Stimulated activated CD4-positive, alpha-beta T cell treated with anti-CD3 and anti-CD28 coated beads, Interleukin-4, amount 100 ng/mL, for 1 hour (primary cell): ENCODE data around the gene MAPKAPK5.
"Not testable (repeated sequence)": the region's sequence is repeated elsewhere in the genome, so short reads cannot be mapped to it uniquely, and the experiment has no call there.

Experiments used
- DNase-seq: peaks from one replicate; pipeline ENCODE4 v3.0.0-alpha.2; 2020

The MAPKAPK5 gene

DNA sequence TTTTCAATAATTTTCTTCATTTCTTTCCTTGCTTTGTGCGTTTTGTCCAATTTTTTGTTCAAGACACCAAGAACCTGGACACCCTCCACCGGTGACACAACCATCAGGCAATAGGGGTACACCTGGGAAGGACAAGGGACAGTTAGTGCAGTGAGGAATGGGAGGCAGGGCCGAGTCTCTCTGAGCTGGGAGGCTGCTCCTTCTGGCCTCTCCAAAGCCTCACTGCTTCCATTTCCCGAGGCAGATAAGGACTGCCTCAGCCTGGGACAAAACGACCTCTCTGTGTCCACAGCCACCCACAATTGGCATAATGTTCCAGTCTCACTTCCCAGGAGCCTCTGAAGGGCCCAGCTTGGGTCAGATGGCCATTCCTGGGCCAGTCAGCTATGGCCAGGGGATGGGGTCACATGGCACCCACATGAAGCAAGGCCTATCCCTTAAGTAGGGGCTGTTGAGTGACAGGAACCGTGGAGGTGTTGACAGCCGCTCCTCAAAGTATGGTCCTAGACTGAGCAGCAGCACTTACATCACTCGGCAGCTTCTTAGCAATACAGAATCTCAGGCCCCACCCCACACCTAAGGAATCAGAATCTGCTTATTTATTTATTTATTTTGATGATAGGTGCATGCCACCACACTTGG is 13.6 kb upstream of the MAPKAPK5 start:
- DNase-seq, result no peak

DNA sequence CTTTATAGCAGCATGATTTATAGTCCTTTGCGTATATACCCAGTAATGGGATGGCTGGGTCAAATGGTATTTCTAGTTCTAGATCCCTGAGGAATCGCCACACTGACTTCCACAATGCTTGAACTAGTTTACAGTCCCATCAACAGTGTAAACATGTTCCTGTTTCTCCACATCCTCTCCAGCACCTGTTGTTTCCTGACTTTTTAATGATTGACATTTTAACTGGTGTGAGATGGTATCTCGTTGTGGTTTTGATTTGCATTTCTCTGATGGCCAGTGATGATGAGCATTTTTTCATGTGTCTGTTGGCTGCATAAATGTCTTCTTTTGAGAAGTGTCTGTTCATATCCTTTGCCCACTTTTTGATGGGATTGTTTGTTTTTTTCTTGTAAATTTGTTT is 12.4 kb upstream of the MAPKAPK5 start:
- DNase-seq, result not testable (repeated sequence)

DNA sequence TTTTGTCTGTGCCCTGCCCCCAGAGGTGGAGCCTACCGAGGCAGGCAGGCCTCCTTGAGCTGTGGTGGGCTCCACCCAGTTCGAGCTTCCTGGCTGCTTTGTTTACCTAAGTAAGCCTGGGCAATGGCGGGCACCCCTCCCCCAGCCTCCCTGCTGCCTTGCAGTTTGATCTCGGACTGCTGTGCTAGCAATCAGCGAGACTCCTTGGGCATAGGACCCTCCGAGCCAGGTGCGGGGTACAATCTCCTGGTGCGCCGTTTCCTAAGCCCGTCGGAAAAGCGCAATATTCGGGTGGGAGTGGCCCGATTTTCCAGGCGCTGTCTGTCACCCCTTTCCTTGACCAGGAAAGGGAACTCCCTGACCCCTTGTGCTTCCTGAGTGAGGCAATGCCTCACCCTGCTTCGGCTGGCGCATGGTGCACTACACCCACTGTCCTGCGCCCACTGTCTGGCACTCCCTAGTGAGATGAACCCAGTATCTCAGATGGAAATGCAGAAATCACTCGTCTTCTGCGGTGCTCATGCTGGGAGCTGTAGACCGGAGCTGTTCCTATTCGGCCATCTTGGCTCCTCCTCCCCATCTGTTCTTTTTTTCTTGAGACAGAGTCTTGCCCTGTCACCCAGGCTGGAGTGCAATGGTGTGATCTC is 7.2 kb upstream of the MAPKAPK5 start:
- DNase-seq, result not testable (repeated sequence)

DNA sequence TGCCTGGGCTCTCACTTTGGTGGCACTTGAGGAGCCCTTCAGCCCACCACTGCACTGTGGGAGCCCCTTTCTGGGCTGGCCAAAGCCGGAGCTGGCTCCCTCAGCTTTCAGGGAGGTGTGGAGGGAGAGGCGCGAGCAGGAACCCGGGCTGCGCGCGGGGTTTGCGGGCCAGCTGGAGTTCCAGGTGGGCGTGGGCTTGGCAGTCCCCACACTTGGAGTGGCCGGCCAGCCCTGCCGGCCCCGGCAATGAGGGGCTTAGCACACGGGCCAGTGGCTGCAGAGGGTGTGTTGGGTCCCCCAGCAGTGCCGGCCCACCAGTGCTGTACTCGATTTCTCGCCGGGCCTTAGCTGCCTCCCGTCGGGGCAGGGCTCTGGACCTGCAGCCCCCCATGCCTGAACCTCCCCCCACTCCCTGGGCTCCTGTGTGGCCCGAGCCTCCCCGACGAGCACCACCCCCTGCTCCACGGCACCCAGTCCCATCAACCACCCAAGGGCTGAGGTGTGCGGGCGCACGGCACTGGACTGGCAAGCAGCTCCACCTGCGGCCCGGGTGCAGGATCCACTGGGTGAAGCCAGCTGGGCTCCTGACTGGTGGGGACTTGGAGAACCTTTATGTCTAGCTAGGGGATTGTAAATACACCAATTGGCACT is 6.4 kb upstream of the MAPKAPK5 start:
- not testable (repeated sequence) for DNase-seq

DNA sequence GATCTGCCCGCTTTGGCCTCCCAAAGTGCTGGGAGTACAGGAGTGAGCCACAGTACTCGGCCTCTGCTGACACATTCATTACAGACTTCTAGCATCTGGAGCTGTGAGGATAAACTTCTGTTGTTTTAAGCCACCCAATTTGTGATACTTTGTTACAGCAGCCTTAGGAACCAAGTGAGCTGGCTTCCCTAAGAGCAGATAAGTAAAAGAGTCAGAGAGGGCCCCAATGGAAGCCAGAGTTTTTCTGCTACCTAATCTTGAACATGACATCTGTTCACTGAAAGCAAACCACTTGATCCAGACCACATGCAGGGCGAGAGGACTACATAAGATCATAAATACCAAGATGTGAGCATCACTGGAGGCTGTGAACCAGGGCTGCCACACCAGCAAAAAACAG is 3.7 kb upstream of the MAPKAPK5 start:
- DNase-seq, result no peak

DNA sequence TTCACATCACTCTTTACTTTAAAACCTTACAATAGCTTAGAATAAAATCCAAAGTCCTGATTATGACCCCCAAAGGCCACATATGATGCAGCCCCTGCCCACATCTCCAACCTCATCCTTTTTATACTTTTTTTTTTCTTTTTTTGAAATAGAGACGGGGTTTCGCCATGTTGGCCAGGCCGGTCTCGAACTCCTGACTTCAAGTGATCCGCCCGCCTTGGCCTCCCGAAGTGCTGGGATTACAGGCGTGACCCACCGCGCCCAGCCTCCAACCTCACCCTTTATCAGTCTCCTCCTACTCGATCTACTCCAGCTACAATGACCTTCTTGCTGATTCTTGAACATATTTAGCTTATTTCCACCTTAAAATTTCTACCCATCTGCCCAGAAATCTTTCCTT is 1.2 kb upstream of the MAPKAPK5 start:
- no peak for DNase-seq

DNA sequence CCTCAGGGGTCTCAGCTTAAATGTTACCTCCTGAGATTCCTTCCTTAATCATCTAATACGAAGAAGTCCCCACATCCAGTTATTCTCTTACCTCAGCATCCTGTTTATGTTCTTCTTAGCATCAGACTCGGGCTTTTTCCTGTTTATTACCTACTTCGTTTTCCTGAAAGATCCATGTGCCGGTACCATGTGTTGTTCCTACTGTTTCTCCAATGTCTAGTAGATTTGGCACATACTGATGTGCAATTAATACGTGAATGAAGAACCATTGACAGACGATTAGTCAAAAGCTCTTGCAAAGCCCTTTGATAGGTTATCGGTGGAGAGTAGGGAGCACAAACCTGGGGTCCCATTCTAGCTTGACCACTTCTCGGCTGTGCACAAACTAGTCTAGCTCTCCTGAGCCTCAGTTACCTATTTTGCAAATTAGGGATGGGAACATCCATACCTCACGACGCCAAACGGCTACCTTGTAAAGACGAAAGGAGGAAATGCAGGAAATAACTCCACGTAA is 735 bp upstream of the MAPKAPK5 start:
- DNase-seq, result no peak

DNA sequence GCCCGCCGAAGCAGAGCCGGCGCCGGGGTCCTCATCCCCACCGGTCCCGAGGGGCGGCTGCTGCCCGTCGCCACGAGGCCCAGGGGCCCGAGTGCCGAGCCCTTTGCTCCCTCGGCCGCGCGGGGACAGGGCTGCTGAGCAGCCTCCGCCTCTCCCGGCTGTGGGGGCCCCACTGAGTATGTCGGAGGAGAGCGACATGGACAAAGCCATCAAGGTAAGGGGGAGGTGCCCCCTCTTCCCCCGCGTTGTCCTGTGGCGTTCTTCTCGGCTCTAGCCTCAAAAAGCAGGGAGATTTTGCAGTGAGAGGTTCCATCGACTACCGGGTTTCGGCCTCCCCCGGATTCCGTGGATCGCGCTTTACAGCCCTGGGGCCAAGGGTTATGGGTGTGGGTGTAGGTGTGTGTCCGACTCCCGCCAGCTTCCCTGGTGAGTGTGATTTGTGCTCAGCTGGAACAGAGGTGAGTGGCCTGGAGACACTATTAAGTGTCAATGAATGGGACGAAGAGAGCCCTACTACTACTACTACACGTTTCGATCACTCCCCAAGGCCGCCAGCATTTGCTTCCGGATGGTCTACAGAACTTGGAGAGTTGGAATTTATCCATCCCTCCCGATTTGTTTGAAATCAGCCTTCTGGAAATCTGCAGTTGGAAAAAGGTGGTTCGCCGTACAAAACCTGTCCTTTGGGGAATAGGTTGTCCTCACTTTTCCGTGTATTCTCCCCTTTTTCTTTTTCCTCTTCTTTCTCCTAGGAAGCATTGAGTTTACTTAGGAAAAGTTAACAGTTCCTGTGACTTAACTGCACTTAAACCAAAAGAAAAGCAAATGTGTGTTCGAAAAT is 748 bp downstream of the MAPKAPK5 start:
- no peak for DNase-seq

DNA sequence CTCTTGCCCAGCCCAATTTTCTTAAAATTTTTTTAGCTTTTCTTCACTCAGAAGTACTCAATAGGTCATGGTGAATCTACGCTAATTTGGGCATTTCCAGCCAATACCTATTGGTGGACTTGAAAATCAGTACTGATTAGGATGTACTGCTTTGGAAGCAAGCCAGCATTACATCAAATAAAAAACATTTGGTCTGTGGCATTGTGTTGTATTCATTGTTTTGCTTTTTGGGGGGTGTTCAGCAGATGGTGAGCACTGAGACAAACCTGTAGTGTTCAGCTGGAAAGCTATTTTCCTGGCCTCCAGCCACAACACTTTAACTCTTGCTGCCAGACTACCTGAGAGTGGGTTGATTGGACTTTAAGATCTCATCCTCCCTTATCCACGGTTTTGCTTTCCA is 4.0 kb downstream of the MAPKAPK5 start:
- DNase-seq, result no peak

DNA sequence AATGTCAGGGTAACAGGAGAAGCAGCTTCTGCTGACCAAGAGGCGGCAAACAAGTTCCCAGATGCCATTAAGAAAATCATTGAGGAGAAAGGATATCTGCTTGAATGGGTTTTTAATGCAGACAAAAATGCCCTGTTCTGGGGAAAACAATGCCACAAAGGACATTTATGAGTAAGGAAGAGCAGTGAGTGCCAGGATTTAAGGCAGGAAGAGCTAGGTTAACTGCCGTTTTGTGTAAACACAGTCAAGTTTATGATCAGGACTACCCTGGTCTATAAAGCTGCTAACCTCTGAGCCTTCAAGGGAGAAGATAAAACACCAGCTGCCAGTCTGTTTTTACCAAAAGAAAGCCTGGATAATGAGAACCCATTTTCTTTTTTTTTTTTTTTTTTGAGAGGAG is 8.5 kb downstream of the MAPKAPK5 start:
- DNase-seq, result no peak

DNA sequence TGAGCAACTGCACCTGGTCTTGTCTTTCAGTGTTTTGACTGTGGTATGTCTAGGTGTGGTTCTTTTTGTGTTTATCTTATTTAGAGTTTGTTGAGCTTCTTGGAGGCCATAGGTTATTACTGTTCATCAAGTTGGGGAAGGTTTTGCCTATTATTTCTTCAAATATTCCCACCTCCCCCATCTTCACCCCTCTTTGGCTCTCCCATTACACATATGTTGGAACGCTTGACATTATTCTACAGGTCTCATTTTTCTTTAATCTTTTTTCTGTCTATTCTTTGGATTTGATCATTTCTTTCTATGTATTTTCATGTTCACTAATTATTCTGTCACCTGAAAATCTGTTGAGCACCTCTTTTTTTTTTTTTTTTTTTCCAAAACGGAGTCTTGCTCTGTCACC is 16.2 kb downstream of the MAPKAPK5 start:
- no peak for DNase-seq

DNA sequence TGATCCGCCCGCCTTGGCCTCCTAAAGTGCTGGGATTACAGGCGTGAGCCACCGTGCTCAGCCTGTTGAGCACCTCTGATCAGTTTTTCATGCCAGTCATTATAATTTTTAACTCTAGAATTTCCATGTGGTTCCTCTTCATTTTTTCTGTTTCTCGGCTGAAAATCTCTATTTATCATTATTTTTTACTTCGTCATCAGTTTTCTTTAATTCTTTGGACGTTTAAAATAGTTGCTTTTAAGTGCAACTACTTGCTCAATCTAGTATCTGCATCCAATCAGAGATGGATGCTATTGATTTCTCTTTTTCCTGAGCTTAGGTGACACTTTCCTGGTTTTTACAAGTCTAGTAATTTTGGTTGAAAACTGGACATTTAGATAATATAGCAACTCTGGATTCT is 16.8 kb downstream of the MAPKAPK5 start:
- DNase-seq, result no peak

DNA sequence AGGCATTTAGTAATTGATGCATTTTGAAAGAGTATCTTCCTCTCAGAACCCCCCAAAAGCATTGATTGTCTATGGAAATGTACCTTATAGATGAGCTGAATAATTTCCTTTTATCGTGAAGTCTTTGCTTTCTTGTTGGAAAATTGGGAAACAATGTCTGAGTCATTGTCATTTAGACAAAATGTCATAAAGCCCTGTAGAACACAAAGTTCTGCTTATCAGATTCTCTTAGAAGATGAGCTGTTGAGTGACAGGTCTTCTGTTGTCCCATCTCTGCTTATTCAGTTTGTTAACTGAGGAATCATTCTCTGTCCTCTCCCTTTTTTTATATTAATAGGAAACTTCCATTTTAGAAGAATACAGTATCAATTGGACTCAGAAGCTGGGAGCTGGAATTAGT is 22.9 kb downstream of the MAPKAPK5 start:
- DNase-seq, result no peak

DNA sequence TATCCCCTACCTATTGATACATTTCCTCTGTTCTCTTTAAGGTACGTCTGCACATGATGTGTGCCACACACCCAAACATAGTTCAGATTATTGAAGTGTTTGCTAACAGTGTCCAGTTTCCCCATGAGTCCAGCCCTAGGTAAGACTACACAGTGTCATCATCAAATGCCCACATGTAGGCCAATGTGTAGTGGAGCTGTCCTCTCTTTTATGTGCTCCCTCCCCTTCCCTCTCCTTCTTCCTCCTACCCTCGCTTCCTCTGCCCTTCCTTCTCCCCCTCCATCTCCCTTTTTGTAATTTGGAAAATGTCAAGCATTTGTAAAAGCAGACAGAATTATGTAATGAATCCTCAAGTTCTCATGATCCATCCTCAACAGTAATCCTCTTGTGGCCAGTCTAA is 25.5 kb downstream of the MAPKAPK5 start:
- DNase-seq, result no peak

DNA sequence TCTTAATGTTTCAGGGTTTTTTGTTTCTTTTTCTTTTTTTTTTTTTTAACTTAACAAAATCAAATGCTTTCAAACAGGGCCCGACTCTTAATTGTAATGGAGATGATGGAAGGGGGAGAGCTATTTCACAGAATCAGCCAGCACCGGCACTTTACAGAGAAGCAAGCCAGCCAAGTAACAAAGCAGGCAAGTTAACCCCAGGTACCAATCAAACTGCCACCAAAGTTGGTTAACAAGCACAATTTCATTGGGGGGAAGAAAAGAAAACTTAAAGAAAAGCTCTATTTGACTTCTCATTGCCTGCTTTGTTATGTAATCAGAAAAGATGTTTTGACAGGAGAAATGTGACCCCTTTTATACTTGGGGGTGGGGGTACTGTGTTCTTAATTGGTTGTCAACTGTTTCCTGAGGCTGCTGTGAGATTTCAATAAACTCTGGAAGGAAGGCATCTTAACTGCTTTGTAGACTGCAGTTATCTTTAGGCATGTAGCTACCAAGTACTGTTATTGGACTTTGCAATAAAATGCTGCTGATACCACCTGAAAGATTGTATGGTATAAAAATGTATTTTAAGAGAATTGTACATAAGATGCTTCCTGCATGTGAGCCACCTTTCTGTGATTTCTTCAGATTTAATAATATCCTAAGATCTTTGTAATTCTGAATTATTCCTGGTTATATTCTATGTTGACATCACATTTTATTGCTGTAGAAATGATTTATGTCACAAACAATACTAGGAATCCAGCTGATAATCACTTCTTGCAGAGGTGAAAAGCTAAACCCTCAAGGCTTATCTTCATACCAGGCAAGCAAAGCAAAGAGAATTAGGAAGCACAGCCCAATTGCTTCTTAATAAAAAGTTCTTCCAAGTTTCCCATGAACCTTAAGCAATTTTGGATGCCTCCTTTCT is 26.9 kb downstream of the MAPKAPK5 start:
- DNase-seq, result no peak

DNA sequence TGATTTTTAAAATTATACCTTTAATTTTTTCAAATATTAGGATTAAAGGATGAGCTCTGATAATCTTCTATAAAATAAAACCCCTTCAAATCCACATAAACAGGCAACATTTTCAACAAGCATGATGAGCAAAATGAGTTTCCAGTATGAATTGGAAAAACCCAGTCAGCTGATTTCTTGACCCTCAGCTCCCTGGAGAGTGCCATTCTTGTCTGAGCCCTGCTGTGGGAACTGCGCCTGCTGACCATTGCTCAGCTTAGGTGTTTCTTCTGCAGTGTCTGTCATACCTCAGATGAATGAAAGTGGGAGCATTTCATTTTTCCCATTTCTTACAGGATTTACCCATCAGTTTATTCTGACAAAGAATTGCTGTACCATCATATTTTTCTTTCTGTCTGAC is 27.6 kb downstream of the MAPKAPK5 start:
- DNase-seq, result no peak

DNA sequence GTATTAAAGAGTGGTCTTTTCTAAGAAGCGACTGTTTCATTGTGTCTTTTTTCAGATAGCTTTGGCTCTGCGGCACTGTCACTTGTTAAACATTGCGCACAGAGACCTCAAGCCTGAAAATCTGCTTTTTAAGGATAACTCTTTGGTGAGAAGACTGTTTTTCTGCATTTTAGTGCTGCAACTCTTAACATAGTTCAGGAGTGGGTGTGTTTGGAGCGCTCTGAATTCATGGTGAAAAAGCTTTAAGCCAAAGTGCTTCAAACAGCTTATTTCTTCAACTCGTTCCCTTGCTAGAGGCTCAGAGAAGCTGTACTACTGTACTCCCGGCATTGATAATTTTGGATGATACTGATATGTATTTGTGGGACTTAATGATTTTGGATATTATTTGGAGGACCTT is 28.2 kb downstream of the MAPKAPK5 start:
- no peak for DNase-seq

DNA sequence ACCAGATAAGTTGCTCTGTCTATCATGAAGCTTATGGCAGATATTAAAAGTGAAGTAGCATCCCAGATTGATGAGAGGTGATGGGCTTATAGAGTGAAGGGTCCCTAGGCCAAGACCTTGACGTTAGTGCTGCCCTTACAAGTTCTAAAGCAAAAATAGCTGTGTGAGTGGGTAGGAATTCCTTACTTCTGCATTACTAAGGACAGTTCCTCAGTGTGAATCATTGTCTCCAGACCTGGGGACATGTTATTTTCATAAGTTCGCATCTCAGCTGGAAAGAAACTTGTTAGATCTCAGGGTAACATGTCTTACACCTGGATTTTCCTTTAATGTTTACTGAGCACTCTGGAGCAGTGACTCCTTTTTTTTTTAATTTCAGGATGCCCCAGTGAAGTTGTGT is 28.7 kb downstream of the MAPKAPK5 start:
- DNase-seq, result no peak

DNA sequence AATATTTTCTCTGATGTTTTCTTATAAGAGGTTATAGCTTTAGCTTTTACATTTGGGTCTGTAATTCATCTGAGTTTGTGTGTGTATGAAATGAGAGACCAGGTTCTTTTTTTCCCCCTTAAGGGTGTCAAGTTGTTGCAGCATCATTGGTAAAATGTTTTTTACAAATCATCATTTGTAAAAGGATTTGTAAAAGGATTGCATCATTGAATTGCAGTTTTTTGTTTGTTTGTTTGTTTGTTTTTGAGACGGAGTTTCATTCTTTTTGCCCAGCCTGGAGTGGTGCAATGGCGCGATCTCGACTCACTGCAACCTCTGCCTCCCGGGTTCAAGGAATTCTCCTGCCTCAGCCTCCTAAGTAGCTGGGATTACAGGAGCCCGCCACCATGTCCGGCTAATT is 31.1 kb downstream of the MAPKAPK5 start:
- DNase-seq, result no peak

DNA sequence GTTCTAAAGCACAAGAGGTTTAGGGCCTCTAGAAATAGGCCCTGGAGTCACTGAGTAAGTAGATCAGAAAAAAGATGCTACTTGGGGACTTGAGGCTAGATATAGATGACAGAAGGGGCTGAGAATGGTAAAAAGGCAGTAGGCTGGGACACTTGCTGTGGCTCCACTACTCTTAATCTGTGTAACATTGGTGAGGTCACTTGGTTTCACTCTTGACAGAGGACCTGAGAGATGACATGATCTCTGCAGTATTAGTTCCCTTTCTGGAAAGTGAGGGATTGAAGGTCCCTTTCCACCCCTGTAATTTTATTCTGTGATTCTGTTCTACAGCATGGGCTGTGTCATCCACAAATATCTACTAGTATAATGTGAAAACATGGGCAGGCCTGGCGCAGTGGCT is 39.7 kb downstream of the MAPKAPK5 start:
- DNase-seq, result no peak

DNA sequence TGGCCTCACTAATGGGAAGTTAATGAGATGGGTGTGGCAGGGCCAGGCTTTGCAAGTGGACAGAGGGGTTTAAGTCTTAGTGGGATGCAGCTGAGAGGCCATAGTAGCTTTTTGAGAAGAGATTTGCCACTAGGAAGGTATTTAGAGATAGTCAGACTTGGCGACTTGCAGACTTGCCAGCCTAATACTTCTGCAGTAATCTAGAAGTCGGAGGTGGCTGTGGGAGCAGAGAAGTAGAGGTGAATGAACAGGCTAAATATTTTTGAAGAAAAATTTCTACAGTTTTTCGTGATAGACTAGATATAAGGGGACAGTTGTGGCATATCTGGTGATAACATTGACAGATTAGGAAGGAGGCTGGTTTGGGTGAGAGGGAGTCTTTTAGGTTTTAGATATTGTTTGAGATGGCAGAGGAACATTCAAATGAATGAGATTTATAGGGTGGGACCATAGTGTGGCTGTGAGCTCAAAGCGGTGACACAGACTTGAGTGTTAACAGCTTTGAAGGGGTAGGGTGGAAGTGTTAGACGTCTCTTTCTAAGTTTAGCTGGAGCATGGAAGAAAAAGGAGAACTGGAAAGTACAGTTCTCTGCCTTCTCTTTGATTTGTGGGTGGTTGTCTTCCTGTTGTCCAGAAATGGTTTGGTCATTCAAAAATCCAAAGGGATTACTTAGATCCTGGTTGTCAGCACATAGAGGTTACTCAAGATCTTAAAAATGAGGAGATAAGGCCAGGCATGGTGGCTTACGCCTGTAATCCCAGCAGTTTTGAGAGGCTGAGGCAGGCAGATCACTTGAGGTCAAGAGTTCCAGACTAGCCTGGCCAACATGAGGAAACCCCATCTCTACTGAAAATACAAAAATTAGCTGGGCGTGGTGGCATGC is 44.9 kb downstream of the MAPKAPK5 start:
- no peak for DNase-seq
